Endothelial cell of umbilical vein (primary cell): Measurements from ENCODE around the gene P3H1.

Experiments
- EZH2 ChIP-seq: IDR thresholded peaks from 2 replicates; pipeline ENCODE4 v1.6.1; 2012; ENCODE audit warnings: borderline replicate concordance, low read depth, mild to moderate bottlenecking, moderate library complexity, low read length, inconsistent platforms; ENCODE audit not compliant: severe bottlenecking
- JUN ChIP-seq: IDR thresholded peaks from 2 replicates; pipeline ENCODE4 v1.6.1; 2011; ENCODE audit warnings: borderline replicate concordance, low read depth; ENCODE audit not compliant: insufficient read length, insufficient read depth
- POLR2A ChIP-seq: IDR thresholded peaks from 2 replicates; pipeline ENCODE4 v1.6.1; 2012; ENCODE audit warnings: low read depth, mild to moderate bottlenecking, control low read depth, low read length
- TF ChIP-seq, protein P1 (sequence below), 2 donors: IDR thresholded peaks; 1 replicate in 1 of 2; 2 replicates in 1 of 2; pipeline ENCODE4 v1.5.1; 2011; ENCODE audit warnings: low read length in 2 of 2, mild to moderate bottlenecking in 2 of 2, moderate library complexity in 2 of 2, control low read depth in 1 of 2, inconsistent platforms in 1 of 2, low read depth in 1 of 2; ENCODE audit not compliant: insufficient read depth in 1 of 2; ENCODE audit errors: extremely low read depth in 1 of 2
- TF ChIP-seq, protein P2 (sequence below): IDR thresholded peaks from 2 replicates; pipeline ENCODE4 v1.6.1; 2011; ENCODE audit not compliant: insufficient read depth, insufficient read length

DNA sequence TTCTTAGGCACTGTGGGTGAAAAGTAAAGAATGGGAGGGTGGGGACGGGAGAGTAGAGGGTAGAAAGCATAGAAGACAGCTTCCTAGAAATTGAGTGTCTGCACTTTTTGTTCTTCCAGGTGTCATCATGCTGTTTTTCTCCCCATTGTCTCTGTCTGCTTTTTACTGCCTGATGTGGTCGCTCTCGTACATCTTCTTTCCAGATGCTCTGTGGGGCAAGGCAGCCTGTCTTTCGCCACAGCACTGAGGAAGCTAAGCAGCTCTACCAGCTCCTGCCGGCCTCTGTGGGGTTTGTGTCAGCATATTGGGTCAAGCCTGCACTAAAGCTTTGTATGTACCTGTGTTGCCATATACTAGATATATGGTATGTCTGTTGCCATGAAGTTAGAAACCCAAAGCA lies 31.2 kb upstream of the P3H1 start:
- TF ChIP-seq, protein P1, sequence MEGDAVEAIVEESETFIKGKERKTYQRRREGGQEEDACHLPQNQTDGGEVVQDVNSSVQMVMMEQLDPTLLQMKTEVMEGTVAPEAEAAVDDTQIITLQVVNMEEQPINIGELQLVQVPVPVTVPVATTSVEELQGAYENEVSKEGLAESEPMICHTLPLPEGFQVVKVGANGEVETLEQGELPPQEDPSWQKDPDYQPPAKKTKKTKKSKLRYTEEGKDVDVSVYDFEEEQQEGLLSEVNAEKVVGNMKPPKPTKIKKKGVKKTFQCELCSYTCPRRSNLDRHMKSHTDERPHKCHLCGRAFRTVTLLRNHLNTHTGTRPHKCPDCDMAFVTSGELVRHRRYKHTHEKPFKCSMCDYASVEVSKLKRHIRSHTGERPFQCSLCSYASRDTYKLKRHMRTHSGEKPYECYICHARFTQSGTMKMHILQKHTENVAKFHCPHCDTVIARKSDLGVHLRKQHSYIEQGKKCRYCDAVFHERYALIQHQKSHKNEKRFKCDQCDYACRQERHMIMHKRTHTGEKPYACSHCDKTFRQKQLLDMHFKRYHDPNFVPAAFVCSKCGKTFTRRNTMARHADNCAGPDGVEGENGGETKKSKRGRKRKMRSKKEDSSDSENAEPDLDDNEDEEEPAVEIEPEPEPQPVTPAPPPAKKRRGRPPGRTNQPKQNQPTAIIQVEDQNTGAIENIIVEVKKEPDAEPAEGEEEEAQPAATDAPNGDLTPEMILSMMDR (IDR thresholded peaks at IDR 0.05; ENCODE audit: extremely low read depth in 1 of 2, insufficient read depth in 1 of 2, low read depth in 1 of 2, low read length in 2 of 2): no peak
- TF ChIP-seq EZH2 (no peak), POLR2A (no peak), JUN (no peak)
- TF ChIP-seq, protein P2, sequence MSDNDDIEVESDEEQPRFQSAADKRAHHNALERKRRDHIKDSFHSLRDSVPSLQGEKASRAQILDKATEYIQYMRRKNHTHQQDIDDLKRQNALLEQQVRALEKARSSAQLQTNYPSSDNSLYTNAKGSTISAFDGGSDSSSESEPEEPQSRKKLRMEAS: no peak
